ENCODE results near the gene FRMD6. TPM values are rescaled to one million over a fixed set of nuclear protein-coding genes. Genes with fewer than 3 reads are reported as not detected.
"Not testable (repeated sequence)": the region's sequence is repeated elsewhere in the genome, so short reads cannot be mapped to it uniquely, and the experiment has no call there.

FRMD6 gene
- total and polyA plus RNA-seq, 7 donors = 1.6 to 85.6 (median 38.3) TPM

DNA sequence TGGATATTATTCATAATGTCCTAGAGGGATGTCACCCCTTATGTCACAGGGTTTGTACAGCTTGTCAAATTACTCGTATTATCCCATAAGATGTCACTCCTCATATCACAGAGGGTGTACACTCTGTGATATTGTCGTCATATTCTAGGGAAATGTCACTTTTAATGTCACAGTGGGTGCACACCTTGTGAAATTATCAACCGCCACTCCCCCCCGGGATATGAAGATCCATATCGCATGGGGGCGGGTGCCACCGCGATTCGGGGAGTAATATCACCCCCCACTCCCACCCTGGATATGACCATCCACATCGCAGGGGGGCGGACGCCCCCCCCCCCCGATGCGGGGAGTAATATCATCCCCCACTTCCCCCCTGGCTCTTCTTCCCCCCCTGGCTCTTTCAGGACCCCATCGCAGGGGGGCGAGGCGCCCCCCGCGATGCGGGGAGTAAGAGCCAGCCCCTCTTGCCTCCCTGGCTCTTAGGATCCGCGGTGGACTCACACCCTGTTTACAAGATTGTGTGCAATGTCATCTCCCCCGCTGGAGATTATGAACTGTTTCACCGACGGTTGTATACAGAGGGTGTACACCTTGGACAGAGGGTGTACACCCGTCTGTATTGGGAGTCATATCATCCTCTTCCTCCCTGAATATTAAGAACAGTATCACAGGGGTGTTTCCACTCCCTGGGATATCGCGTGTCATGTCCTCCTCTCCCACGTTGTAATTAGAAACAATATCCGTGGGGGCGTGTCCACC is 92.8 kb downstream of the FRMD6 start:
- no peak for TF ChIP-seq POLR2A (IDR thresholded peaks at IDR 0.05)
- no peak for TF ChIP-seq POLR2AphosphoS5 (IDR thresholded peaks at IDR 0.05)
- no peak for TF ChIP-seq EP300 (IDR thresholded peaks at IDR 0.05)
- TF ChIP-seq, protein P1, sequence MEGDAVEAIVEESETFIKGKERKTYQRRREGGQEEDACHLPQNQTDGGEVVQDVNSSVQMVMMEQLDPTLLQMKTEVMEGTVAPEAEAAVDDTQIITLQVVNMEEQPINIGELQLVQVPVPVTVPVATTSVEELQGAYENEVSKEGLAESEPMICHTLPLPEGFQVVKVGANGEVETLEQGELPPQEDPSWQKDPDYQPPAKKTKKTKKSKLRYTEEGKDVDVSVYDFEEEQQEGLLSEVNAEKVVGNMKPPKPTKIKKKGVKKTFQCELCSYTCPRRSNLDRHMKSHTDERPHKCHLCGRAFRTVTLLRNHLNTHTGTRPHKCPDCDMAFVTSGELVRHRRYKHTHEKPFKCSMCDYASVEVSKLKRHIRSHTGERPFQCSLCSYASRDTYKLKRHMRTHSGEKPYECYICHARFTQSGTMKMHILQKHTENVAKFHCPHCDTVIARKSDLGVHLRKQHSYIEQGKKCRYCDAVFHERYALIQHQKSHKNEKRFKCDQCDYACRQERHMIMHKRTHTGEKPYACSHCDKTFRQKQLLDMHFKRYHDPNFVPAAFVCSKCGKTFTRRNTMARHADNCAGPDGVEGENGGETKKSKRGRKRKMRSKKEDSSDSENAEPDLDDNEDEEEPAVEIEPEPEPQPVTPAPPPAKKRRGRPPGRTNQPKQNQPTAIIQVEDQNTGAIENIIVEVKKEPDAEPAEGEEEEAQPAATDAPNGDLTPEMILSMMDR (IDR thresholded peaks at IDR 0.05) = no peak
- Histone ChIP-seq H3K4me1 (no peaks in the 10 kb centered on the region), H3K27me3 (no peaks in the 10 kb centered on the region), H3K9me3 (no peaks in the 10 kb centered on the region), H3K4me3 (no peak overlapping the region), H3K36me3 (no peaks in the 10 kb centered on the region), H3K27ac (no peak overlapping the region)
- no peak for DNase-seq
- WGBS, 2 donors = 80 to 81% methylated on average over 31 of the region's 31 CpGs
- intact Hi-C loops (cut with DNase I) = no loop called here

- 85 to 88% methylated on average over 23 to 25 of the region's 25 CpGs for WGBS, 2 donors
- H3K36me3 ChIP-seq; H3K27ac ChIP-seq; H3K4me3 ChIP-seq; intact Hi-C loops (cut with DNase I); DNase-seq; H3K4me1 ChIP-seq; H3K9me3 ChIP-seq; H3K27me3 ChIP-seq: not testable (repeated sequence)
These were observed 95.1 kb downstream of the FRMD6 start for GRCh38 chr14:51746823-51747222.

- no peaks in the 10 kb centered on the region for H3K27me3 ChIP-seq
- no peaks in the 10 kb centered on the region for H3K36me3 ChIP-seq
- H3K9me3 ChIP-seq = no peaks in the 10 kb centered on the region
- no peak overlapping the region for H3K4me3 ChIP-seq
- WGBS, 2 donors = 82 to 92% methylated on average over 13 of the region's 13 CpGs
- H3K4me1 ChIP-seq = no peaks in the 10 kb centered on the region
- intact Hi-C loops (cut with DNase I) = no loop called here
- TF ChIP-seq POLR2AphosphoS5 (IDR thresholded peaks at IDR 0.05) = no peak
- TF ChIP-seq POLR2A (IDR thresholded peaks at IDR 0.05) = no peak
- TF ChIP-seq, protein P1 (IDR thresholded peaks at IDR 0.05) = no peak
- no peak for DNase-seq
- no peak overlapping the region for H3K27ac ChIP-seq
These were observed 98.8 kb downstream of the FRMD6 start for GRCh38 chr14:51750542-51750941.

- H3K36me3 ChIP-seq; DNase-seq; H3K9me3 ChIP-seq; H3K4me3 ChIP-seq; H3K27me3 ChIP-seq; H3K27ac ChIP-seq; H3K4me1 ChIP-seq; intact Hi-C loops (cut with DNase I): not testable (repeated sequence)
- whole genome bisulfite sequencing, 2 donors = 31 to 75% methylated on average over 16 of the region's 16 CpGs
These were observed 100.1 kb downstream of the FRMD6 start for GRCh38 chr14:51751611-51752345.

DNA sequence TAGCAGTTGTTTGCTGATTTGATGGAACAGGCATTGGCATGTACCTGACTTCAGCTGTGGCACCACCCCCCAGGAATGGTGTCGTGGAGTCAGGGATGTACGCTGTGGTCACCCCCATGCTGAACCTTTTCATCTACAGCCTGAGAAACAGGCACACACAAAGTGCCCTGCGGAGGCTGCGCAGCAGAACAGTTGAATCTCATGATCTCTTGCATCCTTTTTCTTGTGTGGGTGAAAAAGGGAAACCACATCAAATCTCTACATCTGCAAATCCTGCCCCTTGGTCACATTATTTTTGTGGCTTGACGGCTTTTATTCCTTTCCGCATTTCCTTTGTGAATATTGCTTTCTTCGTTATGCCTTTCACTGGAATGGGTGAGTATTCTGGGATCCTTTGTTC is 106.0 kb downstream of the FRMD6 start:
- 49 to 74% methylated on average over 7 of the region's 7 CpGs for WGBS, 2 donors
- H3K9me3 ChIP-seq; H3K36me3 ChIP-seq; DNase-seq; H3K27me3 ChIP-seq; H3K4me3 ChIP-seq; intact Hi-C loops (cut with DNase I); H3K4me1 ChIP-seq; H3K27ac ChIP-seq: not testable (repeated sequence)

DNA sequence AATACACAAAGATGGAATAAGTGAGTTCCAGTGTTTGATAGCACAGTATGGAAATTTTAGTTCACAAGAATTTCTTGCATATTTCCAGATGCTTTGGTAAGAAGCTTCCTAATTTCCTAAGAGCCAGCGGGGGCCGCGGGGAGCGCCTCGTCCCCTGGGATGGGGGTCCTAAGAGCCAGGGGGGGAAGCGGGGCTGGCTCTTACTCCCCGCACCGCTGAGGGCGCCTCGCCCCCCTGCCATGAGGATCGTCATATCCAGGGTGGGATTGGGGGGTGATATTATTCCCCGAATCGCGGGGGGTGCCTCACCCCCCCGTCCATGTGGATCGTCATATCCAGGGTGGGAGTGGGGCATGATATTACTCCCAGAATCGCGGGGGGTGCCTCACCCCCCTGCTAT is 108.2 kb downstream of the FRMD6 start:
- H3K36me3 ChIP-seq = no peaks in the 10 kb centered on the region
- no peak for DNase-seq
- no peaks in the 10 kb centered on the region for H3K27me3 ChIP-seq
- H3K9me3 ChIP-seq = no peaks in the 10 kb centered on the region
- H3K27ac ChIP-seq = no peak overlapping the region
- no peaks in the 10 kb centered on the region for H3K4me1 ChIP-seq
- TF ChIP-seq POLR2A (IDR thresholded peaks at IDR 0.05) (no peak), EP300 (IDR thresholded peaks at IDR 0.05) (no peak), POLR2AphosphoS5 (IDR thresholded peaks at IDR 0.05) (no peak)
- TF ChIP-seq, protein P1 (IDR thresholded peaks at IDR 0.05) = no peak
- intact Hi-C loops (cut with DNase I) = no loop called here
- 93 to 94% methylated on average over 18 of the region's 18 CpGs for WGBS, 2 donors
- H3K4me3 ChIP-seq = no peak overlapping the region

- H3K4me3 ChIP-seq; H3K27ac ChIP-seq; H3K36me3 ChIP-seq; H3K27me3 ChIP-seq; DNase-seq; intact Hi-C loops (cut with DNase I); H3K4me1 ChIP-seq; H3K9me3 ChIP-seq: not testable (repeated sequence)
- 87 to 91% methylated on average over 13 of the region's 13 CpGs for WGBS, 2 donors
These were observed 114.0 kb downstream of the FRMD6 start for GRCh38 chr14:51765726-51766125.

DNA sequence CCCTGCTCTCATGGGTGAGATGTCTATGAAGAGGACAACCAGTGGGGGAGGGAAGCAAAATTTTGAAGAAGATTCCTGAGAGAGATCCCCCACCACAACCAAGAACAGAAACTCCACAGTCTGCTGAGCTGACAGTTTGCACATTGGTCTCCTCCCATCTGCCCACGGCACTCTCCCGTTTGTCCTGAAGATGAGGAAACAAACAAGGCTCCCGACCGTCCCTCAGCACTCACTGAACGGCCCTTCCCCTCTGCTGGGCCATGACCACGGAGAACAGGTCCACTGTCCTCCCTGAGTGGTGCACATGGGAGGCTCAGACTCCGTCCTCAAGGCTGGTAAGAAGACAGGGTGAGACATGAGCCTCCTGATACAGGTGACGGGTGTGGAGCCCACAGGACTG is 114.9 kb downstream of the FRMD6 start:
- H3K27ac ChIP-seq; H3K36me3 ChIP-seq; H3K4me3 ChIP-seq; H3K9me3 ChIP-seq; H3K4me1 ChIP-seq; intact Hi-C loops (cut with DNase I); DNase-seq; H3K27me3 ChIP-seq: not testable (repeated sequence)
- WGBS, 2 donors = 32 to 62% methylated on average over 8 of the region's 8 CpGs

GRCh38 chr14:51769261-51769660 is 117.6 kb downstream of the FRMD6 start:
- H3K4me1 ChIP-seq; H3K36me3 ChIP-seq; intact Hi-C loops (cut with DNase I); H3K27me3 ChIP-seq; H3K27ac ChIP-seq; H3K9me3 ChIP-seq; H3K4me3 ChIP-seq; DNase-seq: not testable (repeated sequence)
- WGBS, 2 donors = 76 to 86% methylated on average over 7 of the region's 7 CpGs
